ENCODE measurements around the gene COX19.

DNA sequence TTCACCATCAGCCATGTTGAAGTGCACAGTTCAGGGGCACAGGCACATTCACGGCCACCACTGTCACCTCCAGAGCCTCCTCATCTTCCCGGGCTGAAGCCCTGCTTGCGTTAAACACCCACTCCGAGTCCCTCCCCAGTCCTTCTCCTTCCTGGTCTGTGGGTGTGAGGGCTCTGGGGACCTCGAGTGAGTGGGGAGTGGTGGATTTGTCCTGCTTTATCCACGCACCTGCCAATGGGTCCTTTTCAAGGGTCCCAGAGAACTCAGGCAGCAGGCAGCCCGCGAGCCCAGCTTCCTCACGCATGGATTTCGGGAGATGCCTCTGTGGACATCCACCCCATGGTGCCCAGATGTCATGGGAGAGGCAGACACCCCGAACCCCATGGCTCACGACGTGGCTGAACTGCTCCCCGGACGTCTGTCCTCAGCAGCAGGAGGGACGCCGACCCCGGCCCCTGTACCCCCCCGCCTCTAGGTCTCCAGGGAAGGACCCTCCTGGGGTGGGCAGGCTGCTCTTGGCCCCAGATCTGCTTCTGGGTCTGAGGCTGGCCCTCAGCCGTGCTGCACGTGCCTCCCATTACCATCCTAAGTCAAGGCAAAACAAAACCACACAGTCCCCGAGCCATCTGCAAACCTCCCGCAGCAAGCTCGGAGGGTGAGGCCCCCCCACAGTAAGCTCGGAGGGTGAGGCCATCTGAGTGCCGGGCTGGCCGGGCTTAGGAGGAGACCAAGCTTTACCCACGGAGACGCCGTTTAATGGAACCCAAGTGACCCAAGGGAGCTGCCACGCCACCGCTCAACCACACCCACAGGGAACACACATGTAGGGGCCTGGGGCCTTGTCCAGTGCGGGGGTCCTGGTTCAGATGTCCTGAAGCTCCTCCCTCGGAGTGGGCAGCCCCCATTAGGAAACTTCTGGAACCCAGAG lies 16.6 kb upstream of the COX19 start:
- TF ChIP-seq, protein P1, sequence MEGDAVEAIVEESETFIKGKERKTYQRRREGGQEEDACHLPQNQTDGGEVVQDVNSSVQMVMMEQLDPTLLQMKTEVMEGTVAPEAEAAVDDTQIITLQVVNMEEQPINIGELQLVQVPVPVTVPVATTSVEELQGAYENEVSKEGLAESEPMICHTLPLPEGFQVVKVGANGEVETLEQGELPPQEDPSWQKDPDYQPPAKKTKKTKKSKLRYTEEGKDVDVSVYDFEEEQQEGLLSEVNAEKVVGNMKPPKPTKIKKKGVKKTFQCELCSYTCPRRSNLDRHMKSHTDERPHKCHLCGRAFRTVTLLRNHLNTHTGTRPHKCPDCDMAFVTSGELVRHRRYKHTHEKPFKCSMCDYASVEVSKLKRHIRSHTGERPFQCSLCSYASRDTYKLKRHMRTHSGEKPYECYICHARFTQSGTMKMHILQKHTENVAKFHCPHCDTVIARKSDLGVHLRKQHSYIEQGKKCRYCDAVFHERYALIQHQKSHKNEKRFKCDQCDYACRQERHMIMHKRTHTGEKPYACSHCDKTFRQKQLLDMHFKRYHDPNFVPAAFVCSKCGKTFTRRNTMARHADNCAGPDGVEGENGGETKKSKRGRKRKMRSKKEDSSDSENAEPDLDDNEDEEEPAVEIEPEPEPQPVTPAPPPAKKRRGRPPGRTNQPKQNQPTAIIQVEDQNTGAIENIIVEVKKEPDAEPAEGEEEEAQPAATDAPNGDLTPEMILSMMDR (conservative IDR thresholded peaks at IDR 0.05), result no peak
- TF ChIP-seq EZH2 (IDR thresholded peaks at IDR 0.05; ENCODE audit: low read depth), result no peak
